Activated naive CD4-positive, alpha-beta T cell treated with Interleukin-2 at 50 U/mL for 16 hours (primary cell): ENCODE results near the gene DZIP3.
A peak's percentile ranks its signal among the peaks of the same experiment; 100 is the strongest.
"Not testable (repeated sequence)": the region's sequence is repeated elsewhere in the genome, so short reads cannot be mapped to it uniquely, and the experiment has no call there.

Source experiments
- DNase-seq: peaks from one replicate; pipeline ENCODE4 v3.0.0-alpha.2; 2020

Gene DZIP3

GRCh38 chr3:108602249-108602934 lies 12.9 kb downstream of the DZIP3 start:
- peak; percentile 37 for DNase-seq

DNA sequence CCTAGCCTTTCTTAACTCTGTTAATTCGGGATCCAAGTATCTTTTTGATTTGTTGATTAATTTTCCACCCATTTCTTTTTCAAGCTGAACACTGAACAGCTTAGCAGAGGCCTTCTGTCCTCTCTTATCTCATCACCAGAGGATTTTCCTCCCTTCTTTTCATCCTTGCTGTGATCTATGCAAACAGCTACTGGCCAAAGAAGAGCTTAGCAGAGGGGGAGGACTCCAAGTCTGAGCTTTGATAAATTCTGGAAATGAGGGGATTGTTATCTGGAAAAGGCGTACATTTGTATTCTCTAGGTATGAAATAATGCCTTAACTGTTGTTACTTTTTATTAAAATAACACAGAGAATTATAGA lies 13.4 kb downstream of the DZIP3 start:
- DNase-seq = no peak

GRCh38 chr3:108603691-108604090 lies 14.2 kb downstream of the DZIP3 start:
- DNase-seq = no peak

DNA sequence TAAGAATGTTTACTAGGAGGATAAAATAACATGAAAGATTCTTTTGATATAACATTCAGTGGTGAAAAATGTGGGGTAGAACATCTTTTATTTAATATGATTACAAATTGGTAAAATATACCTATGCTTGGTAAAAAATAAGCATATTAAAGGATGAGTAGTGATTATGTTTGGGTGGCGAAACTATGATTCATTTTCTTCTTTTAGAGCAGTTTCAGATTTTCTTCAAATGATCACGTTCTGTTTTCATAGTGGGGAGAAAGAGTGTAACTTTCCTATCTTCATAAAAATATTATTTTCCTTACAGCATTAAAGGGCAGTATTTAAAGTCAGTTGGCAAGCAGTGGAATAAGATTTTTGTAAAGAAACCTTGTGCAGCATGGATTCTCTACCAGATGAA lies 15.5 kb downstream of the DZIP3 start:
- no peak for DNase-seq

DNA sequence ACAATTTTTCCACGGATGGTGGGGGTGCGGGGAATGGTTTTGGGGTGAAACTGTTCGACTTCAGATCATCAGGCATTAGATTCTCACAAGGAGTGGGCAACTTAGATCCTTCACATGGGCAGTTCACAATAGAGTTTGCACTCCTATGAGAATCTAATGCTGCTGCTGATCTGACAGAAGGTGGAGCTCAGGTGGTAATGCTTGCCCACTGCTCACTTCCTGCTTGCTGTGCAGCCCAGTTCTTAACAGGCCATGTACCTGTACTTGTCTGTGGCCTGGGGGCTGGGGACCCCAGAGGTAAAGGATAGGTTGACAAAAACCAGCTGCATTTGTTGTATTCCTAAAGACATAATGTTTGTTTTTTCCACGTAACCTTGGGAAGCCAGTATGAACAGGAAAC lies 16.0 kb downstream of the DZIP3 start:
- no peak for DNase-seq

- no peak for DNase-seq
Measured at GRCh38 chr3:108608750-108609149, 19.2 kb downstream of the DZIP3 start.

- no peak for DNase-seq
Measured at GRCh38 chr3:108610651-108611050, 21.1 kb downstream of the DZIP3 start.

GRCh38 chr3:108616090-108616489 lies 26.6 kb downstream of the DZIP3 start:
- DNase-seq = not testable (repeated sequence)

- DNase-seq = no peak
Measured at GRCh38 chr3:108620250-108620649, 30.7 kb downstream of the DZIP3 start.

DNA sequence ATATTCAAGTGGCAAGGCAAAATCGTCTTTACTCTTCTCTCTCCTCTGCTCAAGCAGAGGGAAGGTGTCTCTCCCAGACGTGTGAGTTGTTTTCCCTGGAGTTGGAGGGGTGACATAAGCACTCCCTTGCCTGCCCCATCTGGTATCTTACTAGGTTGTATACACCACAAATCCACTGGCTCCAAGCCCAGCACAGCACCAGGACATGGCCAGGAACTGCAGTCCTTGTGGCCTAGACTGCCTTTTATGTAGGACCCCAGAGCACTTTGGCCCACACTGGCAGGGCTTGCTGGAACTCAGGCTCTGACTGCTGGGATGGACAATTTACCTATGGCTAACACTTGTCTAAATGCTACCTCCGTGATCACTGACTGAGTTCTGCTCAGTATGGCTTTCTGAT lies 34.0 kb downstream of the DZIP3 start:
- no peak for DNase-seq

DNA sequence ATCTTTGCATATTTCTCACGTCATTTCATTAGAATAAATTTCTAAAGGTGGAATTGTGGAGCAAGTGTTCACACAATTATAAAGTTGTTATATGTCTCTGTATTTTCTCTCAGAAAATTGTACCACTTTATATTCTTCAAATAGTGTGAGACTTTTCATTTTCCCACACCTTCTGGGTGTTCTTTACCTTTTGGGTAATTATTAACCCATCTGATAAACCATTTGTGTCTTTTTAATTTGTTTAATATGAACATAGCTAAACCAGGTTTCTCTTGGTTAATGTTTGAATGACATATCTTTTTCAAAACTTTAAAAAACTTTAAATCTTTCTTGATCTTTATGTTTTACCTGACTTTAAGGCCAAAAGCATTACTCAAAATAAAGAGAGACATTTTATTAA lies 40.5 kb downstream of the DZIP3 start:
- DNase-seq = no peak

- no peak for DNase-seq
Measured at GRCh38 chr3:108642526-108642925, 53.0 kb downstream of the DZIP3 start.

- DNase-seq = no peak
Measured at GRCh38 chr3:108645364-108645763, 55.8 kb downstream of the DZIP3 start.

- not testable (repeated sequence) for DNase-seq
Measured at GRCh38 chr3:108655664-108656063, 66.1 kb downstream of the DZIP3 start.

DNA sequence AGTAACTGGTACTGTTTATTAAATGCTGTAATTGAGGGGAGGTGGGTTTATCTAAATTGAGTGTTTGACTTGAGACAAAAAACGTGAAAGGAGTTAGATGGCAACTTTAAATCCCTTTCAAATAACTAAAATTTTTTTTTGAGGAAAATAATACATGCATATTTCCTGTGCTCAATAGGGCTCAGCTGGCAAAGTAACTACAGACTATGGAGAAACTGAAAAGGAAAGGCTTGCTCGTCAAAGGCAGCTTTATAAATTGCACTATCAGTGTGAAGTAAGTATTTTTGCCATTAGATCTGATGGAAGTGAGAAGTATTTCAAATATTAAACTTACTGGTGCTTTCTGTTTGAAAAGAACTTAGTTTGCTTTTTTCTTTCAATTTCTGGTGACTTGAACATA lies 72.2 kb downstream of the DZIP3 start:
- DNase-seq = no peak

DNA sequence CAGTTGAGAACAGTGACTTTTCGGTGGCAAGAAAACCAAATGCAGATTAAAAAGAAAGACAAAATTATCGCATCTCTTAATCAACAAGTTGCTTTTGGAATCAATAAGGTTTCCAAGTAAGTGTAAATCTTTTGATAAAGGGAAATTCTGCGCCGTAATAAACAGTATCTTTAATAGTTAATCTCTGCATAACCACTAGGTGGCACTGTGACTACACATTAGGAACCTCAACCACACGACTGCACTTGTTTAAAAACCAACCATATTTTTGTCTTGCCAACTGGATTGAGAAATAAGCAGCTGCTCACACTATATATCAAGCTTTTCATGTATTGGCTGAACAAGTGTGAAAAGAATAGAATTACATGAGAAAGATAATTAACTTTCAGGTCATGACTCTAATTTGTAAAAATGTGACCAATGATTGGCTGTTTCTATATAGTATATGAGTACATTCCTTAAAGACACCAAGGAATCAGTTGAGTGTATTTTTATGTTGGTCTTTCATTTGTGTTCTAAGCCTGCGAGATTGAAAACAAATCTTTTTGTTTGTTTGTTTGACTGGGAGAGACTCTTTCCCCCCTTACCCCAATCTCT lies 72.7 kb downstream of the DZIP3 start:
- DNase-seq = peak; percentile 27

- no peak for DNase-seq
Measured at GRCh38 chr3:108664266-108664665, 74.7 kb downstream of the DZIP3 start.

DNA sequence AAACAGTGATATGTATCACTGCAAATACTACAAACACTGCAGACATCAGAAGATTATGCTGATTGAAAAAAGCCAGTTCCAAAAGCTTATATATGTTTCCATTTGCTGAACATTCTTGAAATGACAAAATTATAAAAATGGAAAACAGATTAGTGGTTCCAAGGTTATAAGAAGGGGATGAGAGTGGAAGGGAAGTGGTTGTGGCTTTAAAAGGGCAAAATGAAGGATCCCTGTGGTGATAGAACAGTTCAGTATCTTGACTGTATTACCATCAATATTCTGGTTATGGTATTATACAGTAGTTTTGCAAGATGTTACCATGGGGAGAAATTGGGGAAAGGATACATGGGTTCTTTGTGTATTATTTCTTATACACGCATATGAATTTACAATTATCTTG lies 77.8 kb downstream of the DZIP3 start:
- no peak for DNase-seq

DNA sequence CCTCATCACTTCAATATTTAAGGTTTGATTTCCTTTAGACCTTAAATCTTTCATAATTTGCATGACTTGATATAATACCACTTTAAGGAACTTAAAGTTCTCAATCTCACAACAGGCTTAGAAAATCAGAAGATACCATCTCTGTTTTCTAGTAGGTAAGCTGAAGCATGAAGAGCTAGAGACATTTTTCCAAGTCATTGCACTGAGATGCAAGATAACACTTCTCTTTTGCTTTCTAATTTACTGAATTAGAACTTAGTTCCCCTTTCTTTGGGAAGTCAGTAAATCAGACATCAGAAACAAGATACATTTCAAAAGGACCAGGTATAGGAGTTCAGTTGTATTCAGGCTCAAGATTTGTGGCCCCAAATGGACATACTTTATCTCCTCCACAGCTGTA lies 79.7 kb downstream of the DZIP3 start:
- DNase-seq = no peak

- no peak for DNase-seq
Measured at GRCh38 chr3:108672701-108673100, 83.2 kb downstream of the DZIP3 start.

- DNase-seq = no peak
Measured at GRCh38 chr3:108673988-108674661, 84.6 kb downstream of the DZIP3 start.

DNA sequence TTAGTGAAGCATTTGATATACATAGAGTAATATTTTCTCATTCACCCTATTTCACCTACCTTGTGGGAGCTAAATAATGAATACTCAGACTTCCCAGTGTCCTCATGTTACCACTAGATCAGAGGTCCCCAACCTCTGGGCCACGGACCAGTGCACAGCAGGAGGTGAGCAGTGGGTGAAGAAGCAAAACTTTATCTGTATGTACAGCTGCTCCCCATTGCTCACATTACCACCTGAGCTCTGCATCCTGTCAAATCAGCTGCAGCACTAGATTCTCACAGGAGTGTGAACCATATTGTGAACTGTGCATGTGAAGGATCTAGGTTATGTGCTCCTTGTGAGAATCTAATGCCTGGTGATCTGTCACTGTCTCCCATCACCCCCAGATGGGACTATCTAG lies 88.3 kb downstream of the DZIP3 start:
- DNase-seq = no peak

DNA sequence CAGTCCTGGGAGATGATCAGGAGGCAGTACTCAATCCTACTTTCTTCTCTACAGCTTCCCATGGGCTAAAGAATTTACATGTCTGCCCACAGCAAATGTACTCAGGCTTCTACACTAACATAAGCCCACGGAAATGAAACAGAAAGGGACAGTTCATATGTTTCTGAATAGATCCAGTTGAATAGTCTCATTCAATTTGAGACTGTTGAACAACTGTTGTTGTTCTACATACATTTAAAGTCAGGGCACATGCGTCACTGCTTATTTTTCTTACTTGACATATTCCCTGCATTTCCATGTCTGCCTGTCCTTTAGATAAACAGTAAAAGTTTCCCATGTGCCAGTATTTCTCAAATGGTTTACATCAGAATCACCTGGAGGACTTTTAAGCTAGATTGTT lies 102.8 kb downstream of the DZIP3 start:
- DNase-seq = not testable (repeated sequence)

DNA sequence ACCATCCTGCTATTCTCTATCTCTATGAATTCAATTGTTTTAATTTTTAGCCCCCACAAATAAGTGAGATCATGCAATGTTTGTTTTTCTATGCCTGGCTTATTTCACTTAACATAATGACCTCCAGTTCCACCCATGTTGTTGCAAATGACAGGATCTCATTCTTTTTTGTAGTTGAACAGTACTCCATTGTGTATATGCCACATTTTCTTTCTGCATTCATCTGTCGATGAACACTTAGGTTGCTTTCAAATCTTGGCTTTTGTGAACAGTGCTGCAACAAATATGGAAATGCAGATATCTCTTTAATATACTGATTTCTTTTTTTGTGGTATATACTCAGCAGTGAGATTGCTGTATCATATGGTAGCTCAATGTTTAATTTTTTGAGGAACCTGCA lies 108.9 kb downstream of the DZIP3 start:
- DNase-seq = no peak

DNA sequence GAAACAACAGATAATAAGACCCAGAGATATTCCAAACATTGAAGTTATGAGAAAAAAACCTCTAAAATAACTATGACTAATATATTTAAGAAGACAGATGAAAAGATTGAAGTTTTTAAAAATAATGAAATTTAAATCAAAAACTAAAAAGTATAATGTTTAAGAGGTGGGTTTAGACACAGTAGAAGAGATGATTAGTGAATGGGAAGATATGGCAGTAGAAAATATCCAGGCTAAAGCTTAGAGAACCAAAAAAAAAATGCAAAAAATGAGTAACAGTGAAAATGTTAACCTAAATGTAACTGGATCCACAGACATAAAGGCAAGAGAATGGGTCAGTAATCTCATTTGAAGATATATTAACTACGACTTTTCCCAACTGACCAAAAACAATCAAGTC lies 115.5 kb downstream of the DZIP3 start:
- DNase-seq = no peak
